ENCODE data around the gene MATCAP1.

The MATCAP1 gene

DNA sequence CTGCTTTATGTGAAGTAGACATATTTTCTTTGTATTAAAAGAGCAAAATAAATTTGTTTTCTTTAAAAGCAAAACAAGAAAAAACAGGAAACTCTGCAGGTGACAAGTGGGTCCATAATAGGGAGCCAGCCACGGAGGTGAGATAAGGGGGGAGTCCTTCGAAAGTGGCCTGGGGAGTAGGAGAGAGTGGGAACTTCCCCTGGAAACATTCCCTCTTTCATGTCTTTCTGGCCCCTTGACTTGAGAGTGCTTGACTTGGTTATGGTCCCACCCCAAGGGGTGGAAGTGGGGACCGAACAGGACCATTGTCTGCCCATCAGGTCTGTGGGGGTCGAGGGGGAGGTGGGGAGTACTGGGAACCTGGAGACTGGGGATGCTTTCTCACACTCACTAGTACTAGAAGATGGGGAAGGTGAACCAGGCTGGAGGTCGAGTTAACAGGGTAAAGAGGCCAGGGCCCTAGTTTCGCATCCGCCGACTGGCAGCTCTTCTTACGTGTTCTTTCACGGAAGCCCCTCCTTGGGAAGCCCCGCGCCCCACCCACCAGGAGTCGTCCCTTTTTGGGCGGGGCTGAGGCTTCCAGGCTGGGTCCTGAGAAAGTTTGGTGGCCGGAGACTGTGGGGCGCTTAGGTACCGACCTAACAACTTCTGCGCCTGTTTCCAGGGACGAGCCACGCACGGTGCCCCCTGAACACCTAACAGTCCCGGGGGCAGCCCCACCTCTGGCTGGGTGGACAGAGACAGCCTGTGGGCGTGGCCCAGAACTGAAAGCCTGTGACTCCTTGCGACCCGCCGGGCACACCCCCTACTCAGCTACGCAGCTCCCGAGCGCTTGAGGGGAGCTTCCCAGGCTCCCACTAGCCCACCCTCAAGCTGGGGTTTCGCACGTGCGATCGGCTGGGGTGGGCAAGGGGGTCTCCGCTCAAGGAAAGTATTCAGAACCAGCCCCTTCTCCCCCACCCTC is 24.8 kb downstream of the MATCAP1 start:
- TF ChIP-seq TAF1 (IDR thresholded peaks at IDR 0.05; ENCODE audit: low read depth): no peak
- 0 out of 2 replicates have a peak, but pooled peaks have one; percentile 38 for TF ChIP-seq ZBTB7A (IDR thresholded peaks at IDR 0.05; ENCODE audit: low read depth)
- no peak for TF ChIP-seq EP300 (IDR thresholded peaks at IDR 0.05; ENCODE audit: borderline replicate concordance)
- TF ChIP-seq TCF12 (IDR thresholded peaks at IDR 0.05; ENCODE audit: low read depth): no peak

DNA sequence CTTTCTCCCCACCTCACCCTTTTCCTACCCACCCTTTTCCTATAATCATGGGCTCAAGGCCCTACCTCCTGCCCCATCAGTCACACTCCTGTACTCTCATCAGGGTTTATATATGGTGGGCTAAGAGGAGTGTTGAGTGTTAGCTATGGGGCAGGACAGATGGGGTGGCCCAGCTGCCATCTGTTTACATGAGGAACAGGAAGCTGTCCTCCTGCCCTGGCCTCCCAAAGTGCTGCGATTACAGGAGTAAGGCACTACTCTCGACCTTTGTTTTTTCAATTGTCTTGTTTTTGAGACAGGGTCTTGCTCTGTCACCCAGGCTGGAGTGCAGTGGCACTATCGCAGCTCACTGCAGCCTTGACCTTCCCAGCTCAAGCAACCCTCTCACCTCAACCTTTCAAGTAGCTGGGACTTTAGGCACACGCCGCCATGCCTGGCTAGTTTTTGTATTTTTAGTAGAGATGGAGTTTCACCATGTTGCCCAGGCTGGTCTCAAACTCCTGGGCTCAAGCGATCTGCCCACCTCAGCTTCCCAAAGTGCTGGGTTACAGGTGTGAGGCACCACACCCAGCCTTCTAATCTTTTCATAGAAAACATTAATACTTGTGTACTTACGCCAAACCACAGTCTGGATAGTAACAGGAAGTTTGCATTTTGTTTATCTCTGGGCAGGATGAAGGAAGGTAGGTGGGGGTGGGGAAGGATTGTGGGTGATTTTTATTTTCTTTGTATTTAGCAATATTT is 25.7 kb downstream of the MATCAP1 start:
- no peak for TF ChIP-seq ZBTB7A (IDR thresholded peaks at IDR 0.05; ENCODE audit: low read depth)
- TF ChIP-seq TCF12 (IDR thresholded peaks at IDR 0.05; ENCODE audit: low read depth): no peak
- TF ChIP-seq EGR1 (IDR thresholded peaks at IDR 0.05): no peak
- no peak for TF ChIP-seq NFIC (IDR thresholded peaks at IDR 0.05)
- no peak for TF ChIP-seq RAD21 (IDR thresholded peaks at IDR 0.05; ENCODE audit: low read depth)
- TF ChIP-seq REST (IDR thresholded peaks at IDR 0.05; ENCODE audit: low read depth): no peak
- TF ChIP-seq CREB1 (IDR thresholded peaks at IDR 0.05; ENCODE audit: low read depth): no peak
- TF ChIP-seq FOXM1 (IDR thresholded peaks at IDR 0.05; ENCODE audit: borderline replicate concordance, low read depth): no peak
- TF ChIP-seq, protein P1, sequence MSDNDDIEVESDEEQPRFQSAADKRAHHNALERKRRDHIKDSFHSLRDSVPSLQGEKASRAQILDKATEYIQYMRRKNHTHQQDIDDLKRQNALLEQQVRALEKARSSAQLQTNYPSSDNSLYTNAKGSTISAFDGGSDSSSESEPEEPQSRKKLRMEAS (IDR thresholded peaks at IDR 0.05): no peak
- TF ChIP-seq, protein P2, sequence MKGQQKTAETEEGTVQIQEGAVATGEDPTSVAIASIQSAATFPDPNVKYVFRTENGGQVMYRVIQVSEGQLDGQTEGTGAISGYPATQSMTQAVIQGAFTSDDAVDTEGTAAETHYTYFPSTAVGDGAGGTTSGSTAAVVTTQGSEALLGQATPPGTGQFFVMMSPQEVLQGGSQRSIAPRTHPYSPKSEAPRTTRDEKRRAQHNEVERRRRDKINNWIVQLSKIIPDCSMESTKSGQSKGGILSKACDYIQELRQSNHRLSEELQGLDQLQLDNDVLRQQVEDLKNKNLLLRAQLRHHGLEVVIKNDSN (IDR thresholded peaks at IDR 0.05): no peak
- TF ChIP-seq CEBPB (IDR thresholded peaks at IDR 0.05): no peak
- TF ChIP-seq EP300 (IDR thresholded peaks at IDR 0.05; ENCODE audit: borderline replicate concordance): no peak
- no peak for TF ChIP-seq TAF1 (IDR thresholded peaks at IDR 0.05; ENCODE audit: low read depth)
- no peak for TF ChIP-seq TEAD4 (IDR thresholded peaks at IDR 0.05)
- TF ChIP-seq YY1 (IDR thresholded peaks at IDR 0.05; ENCODE audit: low read depth): no peak

- TF ChIP-seq, protein P1 (IDR thresholded peaks at IDR 0.05): no peak
- TF ChIP-seq NFIC (IDR thresholded peaks at IDR 0.05) (no peak), CEBPB (IDR thresholded peaks at IDR 0.05) (no peak), EP300 (IDR thresholded peaks at IDR 0.05; ENCODE audit: borderline replicate concordance) (no peak), REST (IDR thresholded peaks at IDR 0.05; ENCODE audit: low read depth) (no peak), ZBTB7A (IDR thresholded peaks at IDR 0.05; ENCODE audit: low read depth) (no peak), TAF1 (IDR thresholded peaks at IDR 0.05; ENCODE audit: low read depth) (no peak), YY1 (IDR thresholded peaks at IDR 0.05; ENCODE audit: low read depth) (no peak), TEAD4 (IDR thresholded peaks at IDR 0.05) (no peak), RAD21 (IDR thresholded peaks at IDR 0.05; ENCODE audit: low read depth) (no peak), FOXM1 (IDR thresholded peaks at IDR 0.05; ENCODE audit: borderline replicate concordance, low read depth) (no peak), TCF12 (IDR thresholded peaks at IDR 0.05; ENCODE audit: low read depth) (no peak)
- TF ChIP-seq, protein P2 (IDR thresholded peaks at IDR 0.05): no peak
These were observed 26.5 kb downstream of the MATCAP1 start for GRCh38 chr16:67157106-67157748.

DNA sequence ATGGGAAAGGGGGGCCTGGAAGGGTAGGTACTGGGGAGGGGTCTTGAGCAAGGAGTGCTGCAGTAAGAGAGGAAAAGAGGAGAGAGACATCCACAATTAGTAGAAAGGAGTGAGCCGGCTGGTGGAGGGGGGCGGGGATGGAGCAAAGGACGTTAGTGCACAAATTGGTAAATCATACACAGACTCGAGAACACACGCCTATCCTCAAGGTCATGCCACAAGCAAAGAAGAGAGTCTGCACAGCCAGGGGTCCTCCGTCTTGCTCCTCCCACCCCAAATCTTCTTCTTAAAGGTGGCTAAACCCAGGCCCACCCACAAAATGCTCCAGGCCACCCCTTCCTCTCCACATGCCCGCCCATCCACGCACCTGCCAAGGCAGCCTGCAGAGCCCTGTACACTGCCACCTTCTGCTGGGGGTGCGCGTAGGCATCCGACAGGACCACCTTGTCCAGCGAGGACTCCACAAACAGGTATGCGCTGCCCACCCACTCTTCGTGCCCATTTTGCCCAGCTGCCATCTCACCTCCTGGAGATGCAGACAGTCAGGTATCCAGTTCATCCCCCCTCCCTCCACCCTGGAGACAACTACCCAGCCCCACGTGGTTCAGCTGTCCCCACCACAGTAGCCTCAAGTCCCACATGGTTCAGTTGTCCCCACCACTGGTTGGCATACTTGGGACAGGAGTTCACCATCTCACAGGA is 27.5 kb downstream of the MATCAP1 start:
- TF ChIP-seq, protein P2 (IDR thresholded peaks at IDR 0.05): no peak
- TF ChIP-seq, protein P1 (IDR thresholded peaks at IDR 0.05): no peak
- TF ChIP-seq EGR1 (IDR thresholded peaks at IDR 0.05) (no peak), TEAD4 (IDR thresholded peaks at IDR 0.05) (no peak), YY1 (IDR thresholded peaks at IDR 0.05; ENCODE audit: low read depth) (no peak), TAF1 (IDR thresholded peaks at IDR 0.05; ENCODE audit: low read depth) (no peak), FOXM1 (IDR thresholded peaks at IDR 0.05; ENCODE audit: borderline replicate concordance, low read depth) (no peak), REST (IDR thresholded peaks at IDR 0.05; ENCODE audit: low read depth) (no peak), CEBPB (IDR thresholded peaks at IDR 0.05) (no peak), RAD21 (IDR thresholded peaks at IDR 0.05; ENCODE audit: low read depth) (no peak), CREB1 (IDR thresholded peaks at IDR 0.05; ENCODE audit: low read depth) (no peak), ZBTB7A (IDR thresholded peaks at IDR 0.05; ENCODE audit: low read depth) (no peak), EP300 (IDR thresholded peaks at IDR 0.05; ENCODE audit: borderline replicate concordance) (no peak), TCF12 (IDR thresholded peaks at IDR 0.05; ENCODE audit: low read depth) (no peak), NFIC (IDR thresholded peaks at IDR 0.05) (no peak)

Data from Ishikawa (cell line).